ENCODE data around the gene OR10AG1.

OR10AG1 gene, protein sequence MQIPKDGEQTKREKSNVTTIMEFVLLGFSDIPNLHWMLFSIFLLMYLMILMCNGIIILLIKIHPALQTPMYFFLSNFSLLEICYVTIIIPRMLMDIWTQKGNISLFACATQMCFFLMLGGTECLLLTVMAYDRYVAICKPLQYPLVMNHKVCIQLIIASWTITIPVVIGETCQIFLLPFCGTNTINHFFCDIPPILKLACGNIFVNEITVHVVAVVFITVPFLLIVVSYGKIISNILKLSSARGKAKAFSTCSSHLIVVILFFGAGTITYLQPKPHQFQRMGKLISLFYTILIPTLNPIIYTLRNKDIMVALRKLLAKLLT

DNA sequence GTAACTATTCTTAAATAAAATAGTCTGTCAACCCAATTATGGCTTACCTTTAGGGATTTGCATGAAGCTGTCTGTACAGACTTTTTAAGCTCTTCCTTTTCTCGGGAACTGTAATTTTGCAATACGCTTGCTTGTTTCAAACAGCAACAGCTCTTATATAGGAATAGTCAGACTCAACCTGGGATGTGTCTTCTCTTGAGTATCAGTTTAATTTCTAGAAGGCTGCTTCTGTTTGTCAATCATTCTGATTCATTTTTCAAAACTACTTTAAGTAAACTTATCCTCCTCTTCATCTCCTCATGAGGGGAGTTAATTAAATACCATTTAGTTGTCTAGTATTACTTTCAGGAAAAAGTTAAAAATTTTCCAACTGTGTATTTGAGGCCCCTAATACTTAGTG lies at the start of gene OR10AG1:
TSS of gene OR10AG1 (minus strand) at position 101 of the 400 bp plus-strand sequence. CDS start at position 63, 38 bp downstream.
- DNase-seq (ENCODE audit: low read depth in 3 of 3): no peak

- no peak for DNase-seq (ENCODE audit: low read depth in 3 of 3)
Observed at GRCh38 chr11:56013805-56014204, 44.1 kb upstream of the OR10AG1 start.

- DNase-seq (ENCODE audit: low read depth in 3 of 3): no peak
Observed at GRCh38 chr11:56010716-56011115, 41.0 kb upstream of the OR10AG1 start.

DNA sequence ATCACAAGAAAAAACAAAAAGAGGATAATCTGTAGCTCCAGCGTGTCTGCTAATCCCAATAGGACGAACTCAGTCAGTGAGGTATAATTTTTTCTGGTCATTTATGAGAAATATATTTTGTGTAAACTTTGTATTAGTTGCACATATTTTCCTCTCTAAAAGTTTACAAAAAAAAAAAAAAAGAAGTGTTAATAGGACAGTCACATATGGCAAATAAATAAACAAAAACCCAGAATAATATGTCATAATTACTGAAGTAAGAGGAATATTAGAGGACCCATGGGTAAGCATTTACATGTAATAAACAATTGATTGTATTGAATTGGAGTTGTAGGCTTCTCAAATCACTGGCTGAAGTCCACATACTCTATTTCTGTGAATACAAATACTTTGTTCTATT lies 24.8 kb upstream of the OR10AG1 start, which contains the start of gene OR5F1:
TSS of gene OR5F1 (minus strand) at position 101 of the 400 bp plus-strand sequence. CDS start at position 101, 0 bp downstream.
- no peak for DNase-seq (ENCODE audit: low read depth in 3 of 3)

DNA sequence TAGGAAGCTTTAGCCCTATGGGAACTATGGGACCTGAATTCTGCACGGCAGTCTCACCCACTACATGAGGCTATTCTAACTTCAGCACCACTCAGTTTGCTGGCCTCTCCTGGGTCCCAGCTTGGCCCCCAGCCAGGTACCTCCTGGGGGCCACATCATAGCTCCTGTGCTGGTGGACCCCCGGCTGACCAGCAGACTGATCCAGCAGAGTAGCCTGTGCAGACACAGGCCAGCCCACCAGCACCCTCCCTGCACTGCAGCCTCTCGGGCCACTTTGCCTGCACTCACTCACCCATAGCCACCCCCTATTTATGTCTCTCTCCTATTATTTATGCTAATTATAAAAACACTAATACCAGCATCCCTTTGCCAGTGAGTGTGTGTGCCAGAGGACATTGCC lies 1.2 kb upstream of the OR10AG1 start:
- no peak for DNase-seq (ENCODE audit: low read depth in 3 of 3)

DNA sequence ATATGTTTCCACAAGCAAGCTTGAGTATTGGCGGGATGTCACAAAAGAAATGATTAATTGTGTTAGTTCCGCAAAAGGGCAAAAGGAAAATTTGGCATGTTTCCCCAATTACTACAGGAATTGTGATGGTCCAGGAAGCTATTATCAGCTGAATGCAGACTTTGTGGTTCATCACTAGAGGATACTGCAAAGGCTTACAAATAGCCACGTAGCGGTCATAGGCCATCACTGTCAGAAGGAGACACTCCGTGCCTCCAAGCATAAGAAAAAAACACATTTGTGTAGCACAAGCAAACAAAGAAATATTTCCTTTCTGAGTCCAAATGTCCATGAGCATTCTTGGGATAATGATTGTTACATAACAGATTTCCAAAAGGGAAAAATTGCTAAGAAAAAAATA lies 1.8 kb downstream of the OR10AG1 start:
- no peak for DNase-seq (ENCODE audit: low read depth in 3 of 3)

- no peak for DNase-seq (ENCODE audit: low read depth in 3 of 3)
Observed at GRCh38 chr11:55966391-55966790, 3.4 kb downstream of the OR10AG1 start.

GRCh38 chr11:55956521-55956920 lies 13.2 kb downstream of the OR10AG1 start:
- no peak for DNase-seq (ENCODE audit: low read depth in 3 of 3)

DNA sequence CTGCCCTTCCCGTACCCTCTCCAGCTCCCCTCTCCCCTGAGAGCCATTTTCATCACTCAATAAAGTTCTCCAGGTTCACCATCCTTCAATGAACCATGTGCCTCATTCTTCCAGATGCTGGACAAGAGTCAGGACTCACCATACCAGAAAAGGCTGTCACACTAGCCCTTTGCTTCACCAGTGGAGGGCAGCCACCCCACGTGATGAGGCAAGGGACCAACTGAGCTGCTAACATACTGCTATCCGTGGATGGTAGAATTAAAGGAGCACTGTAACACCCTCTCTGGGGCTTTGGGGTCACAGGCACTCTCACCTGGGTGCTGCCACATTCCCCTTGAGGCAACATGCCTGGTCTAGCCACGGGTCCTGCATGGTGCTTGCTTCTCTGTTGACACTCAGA lies 20.4 kb downstream of the OR10AG1 start:
- no peak for DNase-seq (ENCODE audit: low read depth in 3 of 3)

- DNase-seq (ENCODE audit: low read depth in 3 of 3): no peak
Observed at GRCh38 chr11:55942785-55943392, 26.9 kb downstream of the OR10AG1 start.

- DNase-seq (ENCODE audit: low read depth in 3 of 3): no peak
Observed at GRCh38 chr11:55936300-55936699, 33.4 kb downstream of the OR10AG1 start, which contains the start of gene OR5I1. TSS of gene OR5I1 (minus strand) at chr11:55936400. CDS start at chr11:55936400, 0 bp downstream.

DNA sequence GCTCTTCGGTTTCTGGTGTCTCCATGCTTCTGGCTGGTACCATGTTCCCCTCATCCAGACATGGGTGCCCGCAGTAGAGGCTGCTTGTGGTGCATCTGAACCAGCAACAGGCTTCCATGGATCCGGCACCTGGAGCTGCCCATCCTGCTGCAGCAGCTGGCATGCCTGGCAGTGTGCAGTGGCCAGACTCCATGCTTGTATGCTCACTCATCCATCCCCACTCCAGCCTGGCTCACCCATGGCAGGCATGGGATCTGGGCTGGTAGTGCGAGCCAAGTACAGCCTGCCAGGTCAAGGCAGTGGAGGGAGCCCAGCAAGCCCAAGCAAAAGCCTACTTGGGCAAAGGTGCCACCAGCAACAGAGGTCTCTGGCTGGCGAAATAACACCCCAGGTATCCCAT lies 49.2 kb downstream of the OR10AG1 start:
- DNase-seq (ENCODE audit: low read depth in 3 of 3): no peak
